GM19238 (cell line): ENCODE results near the gene TOX2.

Experiments
- DNase-seq: peaks from one replicate; pipeline ENCODE4 v3.0.0; 2011; ENCODE audit warnings: low spot score; ENCODE audit not compliant: insufficient read length

Gene TOX2

DNA sequence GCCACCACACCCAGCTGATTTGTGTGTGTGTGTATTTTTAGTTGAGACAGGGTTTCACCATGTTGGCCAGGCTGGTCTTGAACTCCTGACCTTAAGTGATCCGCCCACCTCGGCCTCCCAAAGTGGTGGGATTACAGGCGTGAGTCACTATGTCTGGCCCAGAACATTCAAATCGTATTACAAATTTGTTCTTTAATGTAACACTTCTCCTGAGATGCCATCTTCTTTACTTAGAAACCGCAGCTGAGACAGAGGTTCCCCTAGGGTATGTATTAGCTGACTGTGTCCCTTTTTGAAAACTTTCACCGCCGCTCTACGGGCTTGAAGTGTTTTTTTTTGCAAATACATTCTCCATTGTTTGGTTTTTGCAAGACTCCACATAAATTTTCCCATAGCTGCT is 62.6 kb downstream of the TOX2 start:
- DNase-seq = no peak

DNA sequence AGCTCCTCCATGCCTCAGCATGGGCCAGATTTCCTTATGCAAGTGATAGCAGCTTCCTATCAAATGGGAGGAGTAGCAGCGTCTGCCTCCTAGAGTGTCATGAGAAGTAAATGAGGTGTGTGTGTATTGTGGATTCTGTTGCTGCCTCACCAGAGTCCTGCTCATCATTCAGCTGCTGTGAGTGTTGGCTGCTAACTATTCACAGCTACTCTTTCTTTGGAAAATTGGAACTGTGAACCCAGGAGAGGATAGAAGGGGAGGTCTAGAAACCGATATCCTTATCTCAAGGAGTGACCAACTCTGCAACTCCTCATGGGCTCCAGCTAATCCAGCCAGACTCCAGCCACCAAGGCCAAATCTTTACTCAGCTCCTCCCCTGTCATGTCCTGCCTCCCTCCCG is 63.3 kb downstream of the TOX2 start:
- DNase-seq = no peak

DNA sequence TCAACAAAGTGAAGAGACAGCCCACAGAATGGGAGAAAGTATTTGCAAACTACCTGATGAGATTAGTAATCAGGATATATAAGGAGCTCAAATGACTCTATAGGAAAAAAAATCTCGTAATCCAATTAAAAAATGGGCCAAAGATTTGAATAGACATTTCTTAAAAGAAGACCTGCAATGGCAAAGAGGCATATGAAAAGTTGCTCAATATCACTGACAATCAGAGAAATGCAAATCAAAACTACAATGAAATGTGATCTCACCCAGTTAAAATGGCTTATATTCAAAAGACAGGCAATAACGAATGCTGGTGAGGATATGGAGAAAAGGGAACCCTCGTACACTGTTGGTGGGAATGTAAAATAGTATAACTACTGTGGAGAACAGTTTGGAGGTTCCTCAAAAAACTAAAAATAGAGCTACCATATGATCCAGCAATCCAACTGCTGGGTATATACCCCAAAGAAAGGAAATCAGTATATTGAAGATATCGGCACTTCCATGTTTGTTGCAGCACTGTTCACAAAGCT is 65.0 kb downstream of the TOX2 start:
- DNase-seq = no peak

DNA sequence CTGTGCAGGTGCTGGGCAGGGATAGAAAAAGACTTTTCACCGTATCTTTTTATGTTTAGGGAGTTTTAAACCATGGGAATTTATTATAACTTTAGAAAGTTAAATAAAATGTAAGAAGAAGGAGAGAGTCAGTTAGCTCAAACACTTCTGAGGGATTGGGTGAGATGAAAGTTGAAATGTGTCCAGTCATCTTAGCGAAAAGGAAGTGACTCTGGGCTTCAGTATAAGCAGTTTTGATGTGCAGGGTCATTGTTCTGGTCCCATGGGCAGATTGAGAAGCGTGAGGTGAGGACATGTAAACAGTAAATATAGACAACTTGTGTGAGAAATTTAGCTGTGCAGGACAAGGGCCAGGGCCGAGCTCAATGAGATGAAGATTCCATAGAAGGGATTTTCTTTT is 66.9 kb downstream of the TOX2 start:
- DNase-seq = no peak

DNA sequence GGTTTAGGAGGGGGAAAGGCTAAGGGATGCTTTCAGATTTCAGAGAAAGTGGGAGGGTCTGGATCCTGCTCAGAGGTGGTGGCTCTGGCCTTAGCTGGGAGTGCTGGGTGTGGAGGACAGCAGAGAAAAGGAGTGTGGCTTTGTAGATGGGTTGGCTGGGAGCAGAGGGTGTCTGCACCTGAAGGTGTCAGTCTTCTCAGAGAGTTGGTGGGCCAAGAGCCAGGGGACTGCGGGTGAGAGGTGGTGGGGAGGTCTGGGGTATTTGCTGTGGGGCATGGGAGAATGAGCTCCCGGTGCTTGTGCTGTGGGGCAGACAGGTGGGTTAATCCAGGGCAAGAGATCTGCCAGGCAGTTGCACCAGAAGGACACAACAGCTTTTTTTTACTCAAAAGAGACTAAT is 67.4 kb downstream of the TOX2 start:
- no peak for DNase-seq

DNA sequence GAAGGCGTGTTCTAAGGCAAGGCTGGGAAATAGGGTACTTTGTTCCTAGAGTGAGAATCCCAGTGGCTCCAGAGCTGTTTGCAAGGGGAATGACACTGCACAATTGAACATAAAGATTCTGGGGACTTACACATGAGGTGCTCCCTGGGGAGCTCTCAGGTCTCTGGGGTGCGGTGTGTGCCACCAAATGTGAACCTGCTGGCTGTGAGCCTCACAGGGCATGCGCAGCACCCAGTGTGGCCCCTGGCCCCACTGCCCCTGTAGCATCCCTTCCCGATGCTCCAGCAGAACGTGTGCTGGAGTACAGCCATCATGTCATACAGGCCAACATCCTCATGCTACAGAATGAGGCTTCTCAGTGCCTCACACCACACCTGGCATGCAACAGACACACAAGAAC is 68.2 kb downstream of the TOX2 start:
- DNase-seq = no peak

DNA sequence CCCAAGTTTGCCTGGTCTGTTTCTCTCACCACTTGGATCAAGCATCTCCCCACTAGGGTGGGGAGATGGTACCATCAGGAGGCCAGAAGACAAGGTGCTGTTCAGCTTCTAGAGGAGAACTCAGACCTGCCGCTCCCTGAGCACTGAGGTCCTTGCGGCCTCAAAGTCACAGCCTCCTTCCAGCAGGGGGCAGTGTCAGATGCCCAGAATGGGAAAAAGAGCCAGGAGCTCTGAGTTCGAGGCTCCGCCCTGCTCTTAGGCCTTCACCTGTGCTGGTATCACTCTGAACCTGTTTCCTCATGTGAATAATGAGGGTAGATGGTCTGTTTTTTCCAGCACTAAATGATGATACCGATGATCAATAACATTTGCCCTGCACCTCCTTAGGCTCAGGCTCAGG is 68.7 kb downstream of the TOX2 start:
- no peak for DNase-seq

DNA sequence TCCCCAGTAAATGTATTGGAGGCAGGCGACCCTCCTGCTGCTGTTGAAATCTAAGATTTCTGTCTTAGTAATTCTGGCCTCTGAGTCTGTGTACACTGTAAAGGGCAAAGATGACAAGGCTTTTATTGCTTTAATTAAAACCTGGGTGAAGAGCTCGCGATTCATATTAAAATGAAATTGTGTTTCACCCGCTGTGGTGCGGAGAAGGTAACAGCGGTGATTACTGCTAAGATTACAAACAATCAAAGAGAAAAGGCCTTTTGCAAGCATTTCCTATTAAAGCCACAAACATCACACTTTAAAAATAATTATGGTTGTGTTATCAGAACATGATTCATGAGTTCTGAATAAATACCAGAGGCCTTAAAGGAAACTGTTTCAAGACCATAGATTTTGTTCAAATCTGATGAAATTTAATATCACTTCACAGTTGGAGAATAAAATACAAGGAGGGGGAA is 69.3 kb downstream of the TOX2 start:
- no peak for DNase-seq

DNA sequence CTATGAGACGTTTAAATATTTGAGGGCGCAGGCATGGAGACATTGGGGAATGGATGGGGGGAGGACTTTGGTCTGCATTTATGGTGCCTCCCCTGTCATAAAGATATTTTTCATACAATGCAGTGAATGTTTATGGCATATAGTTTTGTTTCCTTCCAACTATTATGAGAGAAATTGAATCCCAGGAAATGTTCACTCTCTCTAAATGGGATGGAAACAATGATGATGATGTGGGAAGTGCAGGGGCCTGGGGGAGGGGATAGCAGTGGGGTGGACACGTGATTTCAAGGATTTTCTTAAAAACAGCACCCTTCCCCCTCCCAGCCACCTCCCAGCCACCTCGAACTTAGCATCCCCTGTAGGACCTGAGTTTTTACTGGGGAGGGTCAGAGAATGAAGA is 69.9 kb downstream of the TOX2 start:
- no peak for DNase-seq

DNA sequence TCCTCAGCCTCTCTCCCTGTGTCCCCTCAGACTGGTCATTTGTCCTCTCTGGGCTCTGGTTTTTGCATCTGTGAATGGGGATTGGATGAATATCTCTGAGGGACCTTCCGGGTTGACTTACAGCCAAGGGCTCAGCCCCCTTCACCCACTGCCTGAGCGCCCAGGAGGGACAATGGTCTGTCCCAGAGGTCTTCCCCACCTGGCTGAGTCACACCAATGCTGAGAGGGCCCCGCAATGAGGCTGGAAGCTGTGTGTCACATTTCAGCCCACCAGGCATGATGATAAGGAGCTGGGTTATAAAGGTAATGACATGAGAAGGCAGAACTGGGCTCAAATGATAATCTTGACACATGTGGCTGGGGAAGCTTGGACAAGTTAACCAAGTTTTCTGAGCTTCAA is 70.5 kb downstream of the TOX2 start:
- DNase-seq = no peak

DNA sequence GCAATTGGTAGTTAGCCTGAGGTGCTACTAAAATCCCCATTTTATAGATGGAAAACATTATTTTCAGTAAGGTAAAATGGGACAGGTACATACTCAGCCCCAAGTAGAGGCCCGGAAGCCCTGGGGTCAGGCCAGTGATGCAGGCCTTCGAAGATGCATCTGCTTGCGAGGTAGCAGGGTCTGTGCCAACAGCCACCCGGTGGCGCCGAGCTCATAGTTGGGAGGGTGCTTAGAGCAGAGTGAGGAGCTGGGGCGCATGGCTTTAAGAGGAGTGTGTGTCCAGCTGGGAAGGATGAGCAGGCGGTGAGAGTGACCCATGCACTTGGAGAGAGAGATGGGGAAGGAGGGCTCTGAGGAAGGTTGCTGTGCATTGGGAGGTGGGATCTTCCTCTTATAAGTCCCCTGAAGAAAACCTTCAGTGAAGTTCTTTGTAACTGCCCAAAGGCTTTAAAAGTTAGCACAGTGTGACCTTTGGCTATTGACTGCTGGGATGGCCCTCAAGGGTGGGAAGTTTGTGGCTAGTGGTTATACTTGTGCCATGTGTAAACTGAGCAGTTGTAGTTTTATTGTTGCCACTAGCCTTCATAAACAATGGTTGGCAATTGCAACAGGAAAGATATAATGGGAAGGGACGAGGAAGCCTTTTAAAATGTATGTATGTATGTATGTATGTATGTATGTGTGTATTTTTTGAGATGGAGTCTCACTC is 71.1 kb downstream of the TOX2 start:
- DNase-seq = no peak

DNA sequence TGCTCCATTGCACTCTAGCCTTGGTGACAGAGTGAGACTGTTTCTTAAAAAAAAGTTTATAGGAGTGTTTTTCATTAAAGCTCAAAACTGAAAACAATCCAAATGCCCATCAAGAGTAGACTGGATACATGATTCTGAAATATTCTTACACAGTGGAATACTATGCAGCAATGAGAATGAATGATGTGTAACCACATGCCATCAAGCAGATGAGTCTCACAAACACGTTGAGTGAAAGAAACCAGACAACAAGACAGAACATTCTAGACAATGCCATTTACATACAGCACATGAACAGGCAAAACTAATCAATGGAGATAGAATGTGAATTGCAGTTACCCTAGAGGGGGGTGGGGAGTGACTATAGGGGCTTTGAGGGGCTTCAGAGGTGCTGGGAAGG is 72.4 kb downstream of the TOX2 start:
- DNase-seq = no peak

DNA sequence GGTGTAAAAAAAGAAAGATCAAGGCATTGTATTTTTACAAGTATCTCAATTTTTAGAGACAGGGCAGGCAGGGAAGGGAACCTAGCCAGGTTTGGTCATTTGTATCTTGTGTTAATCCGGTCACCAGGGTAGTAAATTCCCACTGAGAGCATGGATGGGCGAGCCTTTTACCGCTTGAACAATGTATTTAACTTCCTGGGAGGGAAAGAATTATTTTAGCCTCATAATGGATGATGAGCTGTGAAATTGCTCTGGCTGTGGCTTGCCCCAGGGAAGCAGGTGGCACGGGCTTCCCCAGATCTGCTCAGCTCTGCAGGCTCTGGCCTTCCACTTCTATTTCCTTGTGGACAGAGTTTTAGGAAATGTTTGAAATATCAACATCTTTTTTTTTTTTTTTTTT is 72.9 kb downstream of the TOX2 start:
- DNase-seq = no peak

DNA sequence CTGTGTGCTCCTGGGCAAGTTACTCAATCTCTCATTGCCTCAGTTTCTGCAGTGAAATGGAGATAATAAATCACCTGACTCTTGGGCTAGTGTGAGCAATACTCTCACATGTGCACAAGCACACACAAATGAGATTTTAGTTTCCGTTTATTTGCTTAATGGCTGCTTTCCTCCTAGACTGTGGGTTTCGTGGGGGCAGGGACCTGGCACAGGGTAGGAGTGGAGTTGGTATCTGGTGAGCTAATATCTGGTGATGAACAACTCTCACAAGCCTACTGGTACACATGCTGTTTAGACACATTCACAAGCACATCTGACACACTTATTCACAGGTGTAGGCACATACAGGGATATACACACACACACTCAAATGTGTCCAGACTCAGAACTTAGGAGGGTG is 73.8 kb downstream of the TOX2 start:
- no peak for DNase-seq

DNA sequence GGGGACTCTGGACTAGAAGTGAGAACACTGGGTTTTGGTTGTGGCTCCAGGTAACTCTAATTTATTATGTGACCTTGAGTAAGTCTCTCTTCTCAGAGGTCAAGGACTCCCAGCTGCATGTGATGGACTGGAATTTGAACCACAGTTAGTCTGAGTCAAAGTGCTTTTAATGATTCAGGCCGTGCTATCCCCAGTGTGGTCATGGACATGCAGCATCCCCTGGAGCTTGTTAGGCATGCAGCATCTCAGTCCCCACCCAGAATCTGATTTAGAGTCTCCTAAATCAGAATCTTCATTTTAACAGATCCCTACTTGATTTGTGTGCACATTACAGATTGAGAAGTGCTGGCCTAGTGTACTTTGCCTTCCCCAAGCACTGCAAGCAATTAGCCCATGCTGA is 74.2 kb downstream of the TOX2 start:
- DNase-seq = no peak

DNA sequence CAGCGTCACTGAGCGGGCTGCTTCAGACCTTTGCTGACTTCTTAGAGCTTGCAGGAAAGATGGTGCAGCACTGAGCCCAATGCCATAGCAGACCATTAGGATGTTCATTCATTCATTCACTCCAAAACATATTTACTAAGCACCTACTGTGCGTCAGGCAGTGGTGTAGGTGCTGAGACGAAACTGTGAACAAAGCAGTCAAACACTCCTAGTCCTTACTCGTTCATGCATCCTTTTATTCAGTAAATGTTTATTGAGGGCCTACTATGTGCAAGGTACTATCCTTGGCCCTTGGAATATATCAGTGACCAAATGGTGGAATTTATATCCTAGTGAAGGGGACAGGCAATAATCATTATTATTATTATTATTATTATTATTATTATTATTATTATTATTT is 76.6 kb downstream of the TOX2 start:
- no peak for DNase-seq

DNA sequence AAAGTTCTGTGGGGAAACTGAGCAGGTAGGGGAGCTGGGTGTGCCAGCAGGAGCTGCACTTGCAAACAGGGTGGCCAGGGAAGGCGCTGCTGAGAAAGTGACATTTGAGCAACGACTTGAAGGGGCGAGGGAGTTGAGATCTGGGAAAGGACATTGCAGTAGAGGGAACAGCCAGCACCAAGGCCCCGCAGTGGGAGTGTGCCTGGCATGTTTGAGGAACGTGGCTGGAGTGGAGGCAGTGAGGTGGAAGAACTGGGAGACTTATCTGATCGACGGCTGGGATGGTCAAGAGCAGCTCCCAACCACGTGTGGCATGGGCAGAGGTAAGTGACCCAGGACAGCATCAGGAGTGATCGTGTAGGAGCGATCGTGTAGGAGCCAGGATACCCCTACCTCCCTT is 77.3 kb downstream of the TOX2 start:
- DNase-seq = no peak

DNA sequence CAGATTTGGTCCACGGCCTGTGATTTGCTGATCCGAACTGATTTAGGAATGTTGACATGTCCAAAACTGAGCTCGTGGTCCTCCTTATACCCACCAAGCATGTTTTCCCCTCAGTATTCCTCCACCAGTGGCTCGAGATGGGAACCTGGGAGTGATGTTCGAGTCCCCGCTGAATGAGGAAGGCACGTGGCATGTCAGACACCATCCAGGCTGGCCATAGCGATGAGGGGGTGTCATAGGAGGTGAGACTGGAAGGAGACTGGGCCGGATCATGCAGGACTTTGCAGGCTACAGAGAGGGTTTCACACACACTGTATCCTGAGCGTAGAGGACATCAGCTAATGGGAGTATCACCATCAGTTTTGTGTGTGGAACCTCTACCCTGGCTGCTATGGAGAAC is 78.2 kb downstream of the TOX2 start:
- no peak for DNase-seq

DNA sequence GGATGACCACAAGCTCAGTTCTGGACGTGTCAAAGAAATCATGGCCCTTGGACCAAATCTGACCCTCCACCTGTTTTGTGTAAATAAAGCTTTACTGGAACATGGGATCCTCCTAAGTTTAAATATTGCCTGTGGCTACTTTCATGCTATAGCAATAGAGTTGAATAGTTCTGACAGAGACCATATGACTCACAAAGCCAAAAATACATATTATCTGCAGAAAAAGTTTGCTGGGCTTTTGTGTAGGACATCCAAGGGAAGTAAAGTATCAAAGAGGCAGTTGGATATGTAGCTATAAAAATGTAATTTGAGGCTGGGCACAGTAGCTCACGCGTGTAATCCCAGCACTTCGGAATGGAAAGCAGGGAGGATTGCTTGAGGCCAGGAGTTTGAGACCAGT is 78.9 kb downstream of the TOX2 start:
- no peak for DNase-seq

DNA sequence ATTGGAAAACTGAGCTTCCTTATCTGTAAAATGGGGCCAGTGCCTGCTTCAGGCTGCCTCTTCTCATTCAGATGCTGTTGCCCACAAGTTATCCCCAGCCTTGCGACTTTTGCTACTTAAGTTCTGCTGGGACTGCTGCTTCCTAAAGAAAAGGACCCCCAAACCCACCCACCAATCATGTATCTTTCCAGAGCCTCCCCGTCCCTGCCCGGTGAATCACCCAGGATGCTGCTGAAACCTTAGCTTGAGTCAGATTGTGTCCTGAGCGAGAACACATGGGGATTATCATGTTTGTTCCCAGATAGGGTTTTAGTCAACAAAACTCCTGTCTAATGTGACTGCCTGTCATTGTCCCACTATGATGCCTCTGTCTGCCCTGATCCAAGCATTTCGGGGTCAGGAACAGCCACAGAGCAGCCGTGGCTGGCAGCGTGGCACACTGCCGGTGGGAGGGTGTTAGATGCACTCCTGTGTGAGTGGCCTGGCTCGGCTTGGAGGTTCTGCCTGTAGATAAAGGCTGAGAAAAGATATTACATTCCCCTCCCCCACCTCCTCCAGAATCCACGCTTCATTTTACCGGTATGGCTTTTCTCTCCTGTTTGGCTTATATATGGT is 79.9 kb downstream of the TOX2 start:
- no peak for DNase-seq

DNA sequence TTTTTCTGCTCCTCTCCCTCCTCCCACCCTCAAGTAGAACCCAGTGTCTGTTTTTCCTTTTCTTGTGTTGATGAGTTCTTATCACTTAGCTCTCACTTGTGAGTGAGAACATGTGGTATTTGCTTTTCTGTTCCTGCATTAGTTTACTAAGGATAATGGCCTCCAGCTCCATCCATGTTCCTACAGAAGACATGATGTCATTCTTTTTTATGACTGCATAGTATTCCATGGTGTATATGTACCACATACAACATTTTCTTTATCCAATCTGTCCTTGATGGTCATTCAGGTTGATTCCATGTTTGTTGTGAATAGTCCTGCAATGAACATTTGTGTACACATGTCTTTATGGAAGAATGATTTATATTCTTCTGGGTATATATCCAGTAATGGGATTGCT is 81.0 kb downstream of the TOX2 start:
- DNase-seq = no peak

DNA sequence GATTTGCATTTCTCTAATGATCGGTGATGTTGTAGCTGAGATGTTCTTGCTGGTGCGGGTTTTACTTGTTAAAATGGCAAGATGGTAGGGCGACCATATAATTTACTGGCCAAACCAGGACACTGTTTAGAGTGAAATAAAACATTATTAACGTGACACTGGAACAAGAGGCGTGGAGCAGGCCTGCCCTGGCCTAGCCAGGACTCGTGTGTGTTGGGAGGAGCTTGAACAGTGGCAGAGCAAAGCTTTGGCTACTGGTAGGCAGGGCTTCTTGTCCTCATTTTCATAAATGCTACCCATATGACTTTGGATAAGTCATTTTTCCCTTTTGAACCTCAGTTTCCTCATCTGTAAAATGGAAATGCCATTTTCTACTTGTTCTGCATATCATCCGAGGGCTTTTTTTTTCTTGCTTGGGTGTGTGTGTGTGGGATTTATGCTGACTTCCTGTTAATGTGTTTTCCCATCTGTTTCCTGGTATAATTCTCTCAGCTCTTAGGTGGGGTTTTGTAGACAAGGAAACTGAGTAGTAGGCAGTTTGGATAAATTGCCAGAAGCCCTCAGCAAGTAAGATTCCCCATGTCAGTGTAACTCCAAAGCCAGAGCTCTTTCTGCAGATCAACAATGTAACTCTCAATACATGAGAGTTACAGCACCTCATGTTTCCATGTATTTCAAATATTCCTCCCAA is 81.7 kb downstream of the TOX2 start:
- DNase-seq = no peak

DNA sequence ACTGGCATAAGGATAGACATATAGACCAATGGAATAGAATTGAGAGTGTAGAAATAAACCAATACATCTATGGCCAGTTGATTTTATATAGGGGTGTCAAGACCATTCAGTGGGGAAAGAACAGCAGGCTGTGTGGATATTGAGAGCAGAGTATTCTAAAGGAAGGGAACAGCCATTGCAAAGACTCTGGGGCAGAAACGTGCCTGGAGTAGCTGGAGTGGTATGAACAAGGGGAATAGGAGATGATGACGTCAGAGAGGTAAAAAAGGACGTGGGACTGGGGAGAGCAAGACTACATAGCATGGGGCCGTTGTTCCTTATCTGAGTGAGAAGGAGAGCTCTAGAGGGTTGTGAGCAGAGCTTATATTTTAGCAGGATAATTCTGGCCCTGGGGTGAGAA is 85.2 kb downstream of the TOX2 start:
- DNase-seq = no peak
